Trophoblast cell (in vitro differentiated cells and primary cell): ENCODE data around the gene TGDS. TPM values are rescaled to one million over a fixed set of nuclear protein-coding genes. Genes with fewer than 3 reads are reported as not detected.
"Not testable (repeated sequence)": the region's sequence is repeated elsewhere in the genome, so short reads cannot be mapped to it uniquely, and the experiment has no call there.

Source experiments
- DNase-seq, 2 donors: peaks; one replicate each; pipeline ENCODE4 v3.0.0-alpha.2; 2016
- H2AFZ ChIP-seq: 2 replicates; pipeline ENCODE4 v1.6.1; 2013; ENCODE audit warnings: low read length, moderate library complexity, mild to moderate bottlenecking; ENCODE audit not compliant: insufficient read depth, poor library complexity
- H2AK5ac ChIP-seq: 2 replicates; pipeline ENCODE4 v1.6.1; 2013; ENCODE audit warnings: mild to moderate bottlenecking, low read length
- H2BK120ac ChIP-seq: 2 replicates; pipeline ENCODE4 v1.6.1; 2013; ENCODE audit warnings: low read length, mild to moderate bottlenecking, moderate library complexity; ENCODE audit not compliant: insufficient read depth, poor library complexity
- H2BK12ac ChIP-seq: 2 replicates; pipeline ENCODE4 v1.6.1; 2013; ENCODE audit warnings: mild to moderate bottlenecking, low read length, moderate library complexity
- H2BK5ac ChIP-seq: 2 replicates; pipeline ENCODE4 v1.6.1; 2013; ENCODE audit warnings: low read length, low read depth, moderate library complexity, mild to moderate bottlenecking; ENCODE audit not compliant: poor library complexity
- H3K14ac ChIP-seq: 2 replicates; pipeline ENCODE4 v1.6.1; 2013; ENCODE audit warnings: mild to moderate bottlenecking, low read length
- H3K18ac ChIP-seq: 2 replicates; pipeline ENCODE4 v1.6.1; 2013; ENCODE audit warnings: mild to moderate bottlenecking, low read length
- H3K23ac ChIP-seq: 2 replicates; pipeline ENCODE4 v1.6.1; 2013; ENCODE audit warnings: low read length
- H3K27ac ChIP-seq: 2 replicates; pipeline ENCODE4 v1.5.1; 2013; ENCODE audit warnings: low read depth, mild to moderate bottlenecking, inconsistent platforms, low read length, moderate library complexity
- H3K27me3 ChIP-seq: 2 replicates; pipeline ENCODE4 v1.6.1; 2013; ENCODE audit warnings: inconsistent platforms, mild to moderate bottlenecking, low read length, moderate library complexity; ENCODE audit not compliant: insufficient read depth
- H3K36me3 ChIP-seq, 2 experiments: 1 replicate in 1 of 2; 2 replicates in 1 of 2; pipeline ENCODE4 v1.6.1; 2013; ENCODE audit warnings: low read length in 2 of 2, mild to moderate bottlenecking in 2 of 2, moderate library complexity in 1 of 2; ENCODE audit not compliant: insufficient read depth in 2 of 2, control insufficient read depth in 1 of 2
- H3K4ac ChIP-seq: 2 replicates; pipeline ENCODE4 v1.6.1; 2013; ENCODE audit warnings: low read depth, mild to moderate bottlenecking, low read length, moderate library complexity
- H3K4me1 ChIP-seq, 2 experiments: 1 replicate in 1 of 2; 2 replicates in 1 of 2; pipeline ENCODE4 v1.6.1; 2013; ENCODE audit warnings: low read length in 2 of 2, mild to moderate bottlenecking in 2 of 2, moderate library complexity in 1 of 2; ENCODE audit not compliant: insufficient read depth in 2 of 2, control insufficient read depth in 1 of 2
- H3K4me2 ChIP-seq: 2 replicates; pipeline ENCODE4 v1.6.1; 2013; ENCODE audit warnings: inconsistent platforms, mild to moderate bottlenecking, low read length, moderate library complexity
- H3K4me3 ChIP-seq: 2 replicates; pipeline ENCODE4 v1.5.1; 2013; ENCODE audit warnings: mild to moderate bottlenecking, low read depth, low read length, inconsistent platforms
- H3K79me1 ChIP-seq: one replicate; pipeline ENCODE4 v1.6.1; 2013; ENCODE audit warnings: low read length
- H3K79me2 ChIP-seq: 2 replicates; pipeline ENCODE4 v1.6.1; 2013; ENCODE audit warnings: low read length, mild to moderate bottlenecking; ENCODE audit not compliant: control insufficient read depth, insufficient read depth, poor library complexity
- H3K9ac ChIP-seq: 2 replicates; pipeline ENCODE4 v1.6.1; 2013; ENCODE audit warnings: mild to moderate bottlenecking, low read length
- H3K9me3 ChIP-seq: 2 replicates; pipeline ENCODE4 v1.6.1; 2013; ENCODE audit warnings: low read depth, mild to moderate bottlenecking, control low read depth, inconsistent platforms, low read length; ENCODE audit not compliant: insufficient read depth
- H4K12ac ChIP-seq: 2 replicates; pipeline ENCODE4 v1.6.1; 2013; ENCODE audit warnings: low read depth, mild to moderate bottlenecking, low read length, moderate library complexity
- H4K8ac ChIP-seq: 2 replicates; pipeline ENCODE4 v1.6.1; 2013; ENCODE audit warnings: low read depth, mild to moderate bottlenecking, low read length, moderate library complexity
- H4K91ac ChIP-seq: one replicate; pipeline ENCODE4 v1.6.1; 2013; ENCODE audit warnings: low read depth, mild to moderate bottlenecking, low read length, moderate library complexity
- WGBS: extraction: QIAGEN DNeasy Blood & Tissue Kit; methylation state at CpG from one replicate; pipeline ENCODE4 v1.1.7; 2013; ENCODE audit warnings: missing lambda C conversion rate; ENCODE audit not compliant: insufficient read length, insufficient coverage; ENCODE audit errors: extremely low coverage; 5-methylcytosine and 5-hydroxymethylcytosine counted together
- polyA plus RNA-seq: library from polyadenylated mRNA; stranded (reverse); fragments of 200-250 nt; gene quantifications from 2 replicates; pipeline ENCODE4 v1.2.3, GENCODE V29; 2013

The TGDS gene
- 5.9 and 6.8 TPM in 2 replicates for polyA plus RNA-seq

DNA sequence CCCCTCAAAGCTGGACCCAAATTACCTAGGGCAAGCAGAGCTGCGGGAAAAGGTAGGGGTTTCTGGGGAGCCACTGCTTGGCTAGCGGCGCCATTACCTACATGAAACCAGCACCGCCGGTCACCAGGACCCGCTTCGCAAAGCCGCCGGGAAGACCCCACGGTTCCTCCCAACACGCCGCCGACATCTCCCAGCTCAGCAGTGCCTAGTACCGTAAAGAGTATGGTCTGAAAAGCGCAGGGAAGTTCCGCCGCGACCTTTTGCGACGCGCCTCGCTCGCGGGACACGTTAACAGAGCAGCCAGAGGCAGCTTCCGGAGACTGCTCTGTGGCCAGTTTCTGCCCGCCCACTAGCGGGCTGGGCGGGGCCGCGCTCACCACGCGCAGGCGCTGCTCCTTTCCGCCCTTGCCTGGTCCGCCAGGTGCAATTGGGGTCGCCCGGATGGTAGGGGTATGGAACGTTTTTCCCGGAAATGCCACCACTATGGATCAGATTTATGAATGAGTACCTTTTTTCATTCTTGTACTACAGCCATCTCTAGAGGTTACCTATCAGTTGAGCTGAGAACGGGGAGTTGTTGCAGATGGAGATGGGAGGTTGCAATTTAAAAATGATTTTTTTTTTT is at the start of gene TGDS:
Gene TGDS, minus strand, starts transcription at position 203 of the 625 bp plus-strand sequence. Its CDS starts 16 bp downstream, at position 187.
- Histone ChIP-seq H3K27ac (no peak within 1 kb of the TSS), H3K4me2 (peak within 1 kb of the TSS; percentile 63), H2BK5ac (peak within 1 kb of the TSS; percentile 73), H3K4ac (peak within 1 kb of the TSS; percentile 72), H3K9ac (peak within 1 kb of the TSS; percentile 81), H3K4me1 (peaks cover 0 to 5% of the 10 kb centered on the region in 2 experiments), H3K18ac (peak within 1 kb of the TSS; percentile 85), H3K14ac (peak within 1 kb of the TSS; percentile 91), H2AFZ (peak within 1 kb of the TSS; percentile 69), H3K79me1 (peaks cover 5% of the 10 kb centered on the region), H2BK120ac (peak within 1 kb of the TSS; percentile 85), H3K23ac (no peak within 1 kb of the TSS), H3K9me3 (no peaks in the 10 kb centered on the region), H4K91ac (peak within 1 kb of the TSS; percentile 69), H3K36me3 (peaks cover 5 to 7% of the 10 kb centered on the region in 2 experiments), H3K79me2 (peaks cover 6% of the 10 kb centered on the region), H2BK12ac (no peak within 1 kb of the TSS), H4K8ac (peak within 1 kb of the TSS; percentile 96), H2AK5ac (no peak within 1 kb of the TSS), H3K4me3 (peak within 1 kb of the TSS; percentile 85), H3K27me3 (no peaks in the 10 kb centered on the region), H4K12ac (peak within 1 kb of the TSS; percentile 92)
- no CpG with 5 or more reads among the region's 41 CpGs for WGBS
- DNase-seq, result peak; percentile 96

GRCh38 chr13:94641409-94641941 is 45.5 kb upstream of the TGDS start:
- Histone ChIP-seq H3K18ac (no peak overlapping the region), H2BK5ac (no peak overlapping the region), H2BK120ac (no peak overlapping the region), H3K27me3 (no peaks in the 10 kb centered on the region), H3K4me1 (no peaks in the 10 kb centered on the region), H4K91ac (no peak overlapping the region), H4K12ac (no peak overlapping the region), H3K23ac (no peak overlapping the region), H2BK12ac (no peak overlapping the region), H3K4me3 (no peak overlapping the region), H3K36me3 (no peaks in the 10 kb centered on the region), H4K8ac (no peak overlapping the region), H3K79me1 (no peaks in the 10 kb centered on the region), H3K14ac (no peak overlapping the region), H3K4me2 (no peak overlapping the region), H3K27ac (no peak overlapping the region), H3K4ac (no peak overlapping the region), H2AK5ac (no peak overlapping the region), H3K9me3 (no peaks in the 10 kb centered on the region), H3K79me2 (no peaks in the 10 kb centered on the region), H2AFZ (no peak overlapping the region), H3K9ac (no peak overlapping the region)
- no CpG with 5 or more reads among the region's 3 CpGs for WGBS
- peak; percentile 5 to 63 for DNase-seq

DNA sequence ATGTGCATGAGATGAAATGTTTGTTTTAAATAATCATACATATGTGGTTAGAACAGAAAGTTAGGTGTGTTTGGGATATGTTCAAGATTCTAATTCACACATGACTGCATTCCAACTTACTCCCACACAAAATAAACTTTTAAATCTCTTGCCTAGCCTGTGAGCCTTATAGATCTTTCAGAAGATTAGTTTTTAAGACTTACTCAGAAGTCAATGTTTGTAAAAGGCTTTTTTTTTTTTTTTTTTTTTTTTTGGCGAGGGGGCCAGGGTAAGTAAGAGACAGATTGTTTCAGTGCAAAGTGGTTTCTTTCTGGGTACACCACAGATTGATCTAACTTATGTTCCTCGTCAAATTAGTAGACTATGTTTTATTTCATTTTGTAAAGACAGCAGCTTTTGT is 44.8 kb upstream of the TGDS start:
- H2AFZ ChIP-seq, result no peak overlapping the region
- no peaks in the 10 kb centered on the region for H3K79me2 ChIP-seq
- H3K36me3 ChIP-seq, result no peaks in the 10 kb centered on the region
- no peaks in the 10 kb centered on the region for H3K9me3 ChIP-seq
- no peak overlapping the region for H4K91ac ChIP-seq
- H3K4me1 ChIP-seq, result no peaks in the 10 kb centered on the region
- no CpG with 5 or more reads among the region's 2 CpGs for WGBS
- no peak overlapping the region for H2BK5ac ChIP-seq
- H3K4me2 ChIP-seq, result no peak overlapping the region
- no peak overlapping the region for H3K18ac ChIP-seq
- no peak overlapping the region for H4K8ac ChIP-seq
- H2AK5ac ChIP-seq, result no peak overlapping the region
- peak in 1 of 2 donors; percentile 3 for DNase-seq
- no peak overlapping the region for H2BK120ac ChIP-seq
- H3K27ac ChIP-seq, result no peak overlapping the region
- H3K4ac ChIP-seq, result no peak overlapping the region
- H4K12ac ChIP-seq, result no peak overlapping the region
- no peak overlapping the region for H2BK12ac ChIP-seq
- no peak overlapping the region for H3K23ac ChIP-seq
- H3K4me3 ChIP-seq, result no peak overlapping the region
- H3K9ac ChIP-seq, result no peak overlapping the region
- H3K79me1 ChIP-seq, result no peaks in the 10 kb centered on the region
- H3K27me3 ChIP-seq, result no peaks in the 10 kb centered on the region
- no peak overlapping the region for H3K14ac ChIP-seq

- H3K4me1 ChIP-seq, H2BK5ac ChIP-seq, H4K91ac ChIP-seq, H3K14ac ChIP-seq, H3K23ac ChIP-seq, H3K4ac ChIP-seq, H3K79me1 ChIP-seq, H2BK120ac ChIP-seq, H3K27ac ChIP-seq, H3K9me3 ChIP-seq, H3K4me2 ChIP-seq, H2AK5ac ChIP-seq, H3K27me3 ChIP-seq, H2BK12ac ChIP-seq, DNase-seq, H3K9ac ChIP-seq, H2AFZ ChIP-seq, H3K36me3 ChIP-seq, H4K12ac ChIP-seq, H3K4me3 ChIP-seq, H3K18ac ChIP-seq, H4K8ac ChIP-seq, H3K79me2 ChIP-seq: not testable (repeated sequence)
- WGBS, result no CpG with 5 or more reads among the region's 3 CpGs
Measured at GRCh38 chr13:94637677-94638076, 41.7 kb upstream of the TGDS start.
